DND-41 (cell line): Measurements from ENCODE around the gene ZNF827.

Source experiments
- ATAC-seq: fragments of 200-7000 bp; cut with Tn5 transposase; 3 replicates; pipeline ENCODE4 v1.9.1; 2021; ENCODE audit warnings: low read depth; ENCODE audit not compliant: insufficient read depth
- DNase-seq: peaks from one replicate; pipeline ENCODE4 v3.0.0-alpha.2; 2020
- H2AFZ ChIP-seq: 2 replicates; pipeline ENCODE4 v1.6.0; 2012; ENCODE audit warnings: low read depth, low read length
- H3K27ac ChIP-seq: 2 replicates; pipeline ENCODE4 v1.5.1; 2012; ENCODE audit warnings: low read length, inconsistent platforms
- H3K27me3 ChIP-seq: fragments of 200-600 bp; sonication (generic); 2 replicates; pipeline ENCODE4 v1.6.0; 2012; ENCODE audit warnings: low read length, mild to moderate bottlenecking, inconsistent platforms; ENCODE audit not compliant: insufficient read depth, poor library complexity
- H3K36me3 ChIP-seq: 2 replicates; pipeline ENCODE4 v1.5.1; 2012; ENCODE audit warnings: low read length, inconsistent platforms; ENCODE audit not compliant: insufficient read depth
- H3K4me1 ChIP-seq: 2 replicates; pipeline ENCODE4 v1.5.1; 2012; ENCODE audit warnings: mild to moderate bottlenecking, low read length; ENCODE audit not compliant: insufficient read depth
- H3K4me2 ChIP-seq: 2 replicates; pipeline ENCODE4 v1.6.0; 2012; ENCODE audit warnings: mild to moderate bottlenecking, moderate library complexity, low read length, inconsistent platforms; ENCODE audit not compliant: insufficient read depth
- H3K4me3 ChIP-seq, 2 experiments: fragments of 200-600 bp in 1 of 2; shearing (Covaris generic) in 1 of 2; 2 replicates each; pipeline ENCODE4 v1.5.1; 2012 to 2016; ENCODE audit warnings: inconsistent platforms in 2 of 2, low read length in 2 of 2, mild to moderate bottlenecking in 2 of 2, low read depth in 1 of 2, moderate library complexity in 1 of 2
- H3K79me2 ChIP-seq: 2 replicates; pipeline ENCODE4 v1.6.0; 2012; ENCODE audit warnings: low read length, inconsistent platforms; ENCODE audit not compliant: insufficient read depth
- H3K9ac ChIP-seq: 2 replicates; pipeline ENCODE4 v1.6.0; 2012; ENCODE audit warnings: low read depth, mild to moderate bottlenecking, inconsistent platforms, low read length, moderate library complexity
- H3K9me3 ChIP-seq: 2 replicates; pipeline ENCODE4 v1.5.1; 2012; ENCODE audit warnings: low read length, moderate library complexity, mild to moderate bottlenecking, inconsistent platforms; ENCODE audit not compliant: insufficient read depth, severe bottlenecking
- H4K20me1 ChIP-seq: 2 replicates; pipeline ENCODE4 v1.6.0; 2012; ENCODE audit warnings: low read length; ENCODE audit not compliant: insufficient read depth
- CTCF ChIP-seq: IDR thresholded peaks from 2 replicates; pipeline ENCODE4 v1.5.1; 2012; ENCODE audit warnings: borderline replicate concordance, low read length, moderate library complexity, mild to moderate bottlenecking; ENCODE audit not compliant: poor library complexity, severe bottlenecking; ENCODE audit errors: extremely low read depth
- EZH2 ChIP-seq: IDR thresholded peaks from 3 replicates; pipeline ENCODE4 v1.6.1; 2012; ENCODE audit warnings: borderline replicate concordance, low read depth, mild to moderate bottlenecking, moderate library complexity, low read length, inconsistent platforms; ENCODE audit not compliant: severe bottlenecking

Gene ZNF827

GRCh38 chr4:145829629-145830395 lies 108.8 kb downstream of the ZNF827 start:
- Histone ChIP-seq H4K20me1 (no peaks in the 10 kb centered on the region), H3K79me2 (no peaks in the 10 kb centered on the region), H3K27me3 (no peaks in the 10 kb centered on the region), H3K9ac (no peak overlapping the region), H3K4me3 (no peak overlapping the region), H3K9me3 (no peaks in the 10 kb centered on the region), H3K27ac (no peak overlapping the region), H3K4me2 (no peak overlapping the region), H3K36me3 (no peaks in the 10 kb centered on the region), H2AFZ (no peak overlapping the region), H3K4me1 (no peaks in the 10 kb centered on the region)
- TF ChIP-seq EZH2 (no peak), CTCF (no peak)
- ATAC-seq = peak; percentile 48; the same call in 1 of the 3 replicates
- DNase-seq = no peak

GRCh38 chr4:145828802-145829485 lies 109.7 kb downstream of the ZNF827 start:
- no peak overlapping the region for H3K27ac ChIP-seq
- no peak for TF ChIP-seq CTCF
- TF ChIP-seq EZH2 = no peak
- H2AFZ ChIP-seq = no peak overlapping the region
- no peaks in the 10 kb centered on the region for H3K79me2 ChIP-seq
- H3K36me3 ChIP-seq = no peaks in the 10 kb centered on the region
- no peaks in the 10 kb centered on the region for H3K4me1 ChIP-seq
- no peak overlapping the region for H3K4me3 ChIP-seq
- DNase-seq = no peak
- no peak overlapping the region for H3K9ac ChIP-seq
- no peaks in the 10 kb centered on the region for H3K27me3 ChIP-seq
- H3K4me2 ChIP-seq = no peak overlapping the region
- H3K9me3 ChIP-seq = no peaks in the 10 kb centered on the region
- ATAC-seq = no peak
- no peaks in the 10 kb centered on the region for H4K20me1 ChIP-seq

GRCh38 chr4:145827885-145828284 lies 110.7 kb downstream of the ZNF827 start:
- Histone ChIP-seq H3K4me2 (no peak overlapping the region), H3K79me2 (no peaks in the 10 kb centered on the region), H3K4me1 (no peaks in the 10 kb centered on the region), H4K20me1 (no peaks in the 10 kb centered on the region), H3K27me3 (no peaks in the 10 kb centered on the region), H3K9ac (no peak overlapping the region), H3K4me3 (no peak overlapping the region), H3K36me3 (no peaks in the 10 kb centered on the region), H3K9me3 (no peaks in the 10 kb centered on the region), H3K27ac (no peak overlapping the region), H2AFZ (no peak overlapping the region)
- TF ChIP-seq CTCF (no peak), EZH2 (no peak)
- DNase-seq (no peak), ATAC-seq (no peak)
